ENCODE data around the gene NPFF.

The NPFF gene

DNA sequence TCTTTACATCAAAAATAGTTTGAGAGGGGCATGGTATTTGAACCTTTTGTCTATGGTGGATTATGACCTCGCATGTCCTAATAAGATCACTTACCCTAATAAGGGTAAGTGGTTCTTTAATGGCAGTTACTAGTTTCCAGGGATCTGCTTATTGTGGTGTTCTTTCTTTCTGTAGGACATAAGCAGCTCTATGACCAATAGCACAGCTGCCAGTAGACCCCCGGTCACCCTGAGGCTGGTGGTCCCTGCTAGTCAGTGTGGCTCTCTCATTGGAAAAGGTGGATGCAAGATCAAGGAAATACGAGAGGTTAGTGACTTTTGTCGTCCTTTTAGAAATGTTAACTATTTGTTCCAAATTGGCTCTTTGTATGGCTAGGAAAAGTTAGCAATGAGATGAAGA, 48.2 kb downstream of the NPFF start:
- no peak overlapping the region for H3K27ac ChIP-seq
- H3K4me3 ChIP-seq: no peak overlapping the region
